NCI-H2029 treated with DMSO at 0.1 percent for 48 hours (cell line): Measurements from ENCODE around the gene CABLES2.
A peak's percentile ranks its signal among the peaks of the same experiment; 100 is the strongest.

Experiments
- DNase-seq: peaks from one replicate; lab custom pipeline; 2025; lab: John Stamatoyannopoulos, UW

CABLES2 gene

DNA sequence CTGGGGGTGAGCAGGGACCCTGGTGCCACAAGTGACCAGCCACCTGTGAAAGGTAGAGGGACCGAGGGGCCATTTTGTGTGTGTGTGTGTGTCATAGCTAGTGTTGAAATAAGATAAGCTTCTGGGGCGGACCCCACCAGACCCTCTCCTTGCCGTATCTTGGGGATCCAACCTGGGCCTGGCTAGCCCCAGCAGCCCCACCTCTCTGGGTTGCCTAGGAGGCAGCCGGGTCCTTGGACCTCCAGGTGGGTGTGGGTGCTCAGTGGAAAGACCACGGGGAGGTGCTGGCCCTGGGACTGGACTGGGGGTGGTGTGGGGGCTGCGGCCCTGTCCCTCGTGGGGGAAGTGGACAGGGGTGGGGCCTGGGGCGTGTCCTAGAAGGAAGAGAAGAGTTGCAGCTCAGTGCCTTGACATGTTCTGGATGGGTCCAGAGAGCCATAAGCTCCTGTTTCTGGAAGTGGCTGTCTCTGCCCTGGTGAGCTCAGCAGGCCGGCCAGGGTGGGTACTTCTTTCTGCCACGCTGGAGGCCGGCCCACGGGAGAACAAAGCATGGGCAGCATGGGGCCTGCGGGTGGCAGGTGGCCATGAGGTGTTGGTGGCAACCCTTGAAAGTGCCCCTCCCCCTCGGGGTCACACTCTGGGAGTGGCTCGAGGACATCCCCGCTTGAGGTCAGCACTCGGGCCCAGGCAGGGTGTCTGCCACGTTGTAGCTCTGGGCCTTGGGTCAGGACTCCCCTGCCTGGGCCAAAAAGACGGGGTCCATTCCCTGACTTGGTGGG, 11.8 kb upstream of the CABLES2 start:
- DNase-seq, result no peak

GRCh38 chr20:62417981-62418708, 11.1 kb upstream of the CABLES2 start:
- DNase-seq, result no peak

- no peak for DNase-seq
Measured at GRCh38 chr20:62416651-62417637, 9.9 kb upstream of the CABLES2 start.

- no peak for DNase-seq
Measured at GRCh38 chr20:62415354-62416111, 8.4 kb upstream of the CABLES2 start.

DNA sequence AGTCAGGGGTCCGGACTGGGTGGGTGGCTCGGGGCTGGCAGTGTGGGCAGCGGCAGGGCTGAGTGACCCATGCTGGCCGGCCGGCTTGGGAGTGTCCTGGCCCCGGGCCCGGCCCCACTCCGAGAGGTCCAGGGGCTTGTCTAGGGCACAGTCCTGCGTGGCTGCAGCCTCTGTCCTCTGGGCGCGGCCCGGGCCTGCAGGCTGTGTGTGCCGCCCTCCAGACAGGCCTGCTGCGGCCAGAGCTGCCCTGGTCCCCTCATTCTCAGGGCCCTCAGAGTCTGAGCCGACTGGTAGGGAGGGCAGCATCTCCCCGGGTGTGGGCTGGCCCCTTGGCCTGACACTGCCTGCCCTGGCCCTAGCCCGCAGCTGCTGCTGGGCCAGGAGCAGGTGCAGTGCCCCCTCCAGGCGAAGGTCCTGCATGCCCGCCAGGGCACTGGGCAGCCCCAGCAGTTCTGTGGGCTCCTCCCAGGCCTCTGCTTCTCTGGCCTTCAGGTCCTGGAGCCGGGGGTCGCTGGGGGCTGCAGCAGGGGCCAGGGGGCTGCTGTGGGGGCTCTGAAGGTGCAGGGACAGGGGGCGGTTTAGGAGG, 6.9 kb upstream of the CABLES2 start:
- no peak for DNase-seq

DNA sequence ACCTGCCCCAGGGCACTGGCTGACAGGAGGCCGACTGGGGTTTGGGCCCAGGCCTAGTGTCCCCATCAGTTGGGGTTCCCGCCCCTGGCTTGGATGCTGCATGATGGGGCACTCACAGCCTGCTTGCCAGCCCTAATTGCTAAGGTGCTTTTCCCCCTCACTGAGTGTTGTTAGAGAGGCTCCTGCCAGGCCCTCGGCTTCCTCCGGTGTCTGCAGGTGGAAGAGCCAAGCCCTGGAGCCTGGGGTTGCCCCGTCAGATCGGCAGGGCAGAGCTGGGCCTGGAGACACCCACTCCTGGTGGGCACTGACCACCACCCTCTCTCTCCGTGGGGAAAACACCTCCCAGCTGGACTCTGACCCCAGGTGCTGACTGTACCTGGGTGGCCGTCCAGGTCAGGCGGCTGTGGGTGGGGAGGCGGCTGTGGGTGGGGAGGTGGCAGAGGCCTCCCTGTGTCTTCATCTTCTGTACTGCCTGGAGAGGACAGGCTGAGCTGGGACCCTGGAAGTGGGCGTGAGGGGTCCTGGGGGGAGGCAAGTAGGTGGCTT, 6.0 kb upstream of the CABLES2 start:
- no peak for DNase-seq

DNA sequence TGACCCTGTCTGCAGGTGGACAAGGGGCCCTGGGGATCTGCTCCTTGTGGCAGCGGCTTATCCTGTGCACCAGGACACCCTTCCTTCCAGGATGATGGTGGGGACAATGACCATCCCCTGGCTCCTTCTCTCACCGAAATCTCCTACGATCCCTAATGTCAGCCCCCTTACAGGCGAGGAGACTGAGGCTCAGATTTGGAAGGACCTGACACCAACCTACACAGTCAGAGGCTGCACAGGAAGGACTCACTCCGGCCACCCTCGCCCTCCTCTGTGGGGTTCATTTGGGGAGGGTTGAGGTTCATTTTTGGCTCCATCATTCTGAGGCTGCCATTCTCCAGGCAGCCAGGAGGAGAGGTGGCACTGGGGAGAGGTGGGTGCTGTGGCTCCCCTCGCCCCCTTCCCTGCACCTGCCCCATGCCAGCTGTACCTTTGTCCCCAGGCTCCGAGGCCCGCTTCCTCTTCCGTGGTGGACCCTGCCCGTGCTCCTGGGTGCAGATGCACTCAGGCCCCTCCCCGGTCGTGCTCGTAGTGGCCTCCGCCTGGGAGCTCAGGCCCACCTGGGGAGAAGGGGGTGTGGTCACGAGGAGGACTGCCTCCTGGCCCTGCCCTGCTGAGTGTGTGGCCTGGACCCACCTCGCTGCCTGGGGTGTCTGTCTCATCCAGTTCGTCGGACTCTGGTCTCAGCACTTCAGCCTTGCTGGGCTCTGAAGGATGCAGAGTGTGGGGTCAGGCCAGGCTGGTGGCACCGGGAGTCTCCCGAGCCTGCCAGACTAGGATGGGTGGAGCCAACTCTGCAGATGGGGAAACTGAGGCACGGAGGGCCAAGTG, 5.3 kb upstream of the CABLES2 start:
- no peak for DNase-seq

DNA sequence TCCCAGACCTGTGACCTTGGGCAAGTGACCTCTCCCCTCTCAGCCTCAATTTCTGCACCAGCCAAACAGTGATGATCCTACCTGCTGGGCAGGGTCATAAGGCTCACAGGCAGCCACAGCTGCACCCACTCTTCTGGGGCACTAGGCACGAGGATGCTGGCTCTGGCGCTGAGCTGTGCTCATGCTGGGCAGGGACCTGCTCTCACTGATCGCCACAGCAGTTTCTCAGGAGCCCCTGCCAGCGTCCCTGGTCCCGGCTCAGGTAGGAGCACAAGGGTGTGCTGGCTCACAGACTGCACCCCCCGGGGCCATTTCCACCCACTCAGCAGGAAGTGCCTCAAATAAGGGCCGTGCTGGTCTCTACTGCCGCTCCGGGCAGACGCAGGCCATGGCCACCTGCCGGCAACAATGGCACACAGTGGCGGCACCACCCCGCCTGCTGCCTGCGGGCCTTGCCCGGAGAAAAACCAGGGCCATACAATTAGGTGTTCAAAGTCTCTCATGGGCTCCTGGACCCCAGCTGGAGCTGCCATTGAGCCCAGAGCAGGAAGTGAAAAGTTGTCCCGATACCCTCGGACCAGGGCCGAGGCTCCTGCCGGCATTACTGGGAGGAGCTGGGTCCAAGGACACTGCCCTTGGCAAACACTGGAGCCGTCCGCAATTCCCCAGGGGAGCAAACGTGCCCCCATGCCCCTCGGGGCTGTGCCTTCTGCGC, 4.6 kb upstream of the CABLES2 start:
- no peak for DNase-seq

GRCh38 chr20:62410746-62411478, 3.8 kb upstream of the CABLES2 start:
- DNase-seq, result no peak

DNA sequence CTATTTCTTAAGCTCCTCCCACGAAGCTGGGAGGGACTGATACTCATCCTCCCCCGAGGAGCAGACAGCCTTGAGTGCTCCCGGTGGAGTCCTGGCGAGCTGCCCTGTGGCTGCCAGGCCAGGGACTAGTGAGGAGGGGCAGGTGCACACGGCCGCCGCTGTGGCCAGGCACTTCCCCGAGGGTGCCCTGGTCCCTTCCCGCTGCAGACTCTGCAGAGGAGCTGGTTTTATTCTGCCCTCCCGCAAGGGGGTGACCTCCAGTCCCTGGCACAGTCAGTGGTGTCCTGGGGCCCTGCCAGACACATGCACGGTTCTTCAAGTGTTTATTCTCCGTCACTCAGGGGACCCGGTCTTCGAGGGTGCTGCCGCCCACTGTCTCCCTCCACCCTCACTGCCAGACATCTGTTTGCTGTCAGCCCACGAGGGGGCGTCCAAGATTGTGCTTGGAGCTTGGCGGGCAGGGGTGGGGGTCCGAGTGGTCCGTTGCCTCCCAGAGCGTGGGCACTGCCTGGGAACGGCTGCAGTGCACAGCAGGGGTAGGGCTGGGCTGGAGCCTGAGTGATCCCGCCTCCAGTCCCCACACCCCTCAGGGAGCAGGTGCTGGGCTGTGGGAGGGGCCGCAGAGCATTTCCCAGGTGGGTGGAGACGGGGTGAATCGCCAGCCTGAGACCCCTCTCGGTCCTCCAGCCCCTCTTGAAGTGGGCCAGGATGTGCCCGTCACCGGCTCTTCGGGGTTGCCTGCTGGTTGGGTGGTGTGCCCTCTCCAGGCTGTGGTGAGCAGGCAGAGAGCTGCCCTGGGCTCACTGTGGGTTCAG, 3.1 kb upstream of the CABLES2 start:
- peak; percentile 76 for DNase-seq

DNA sequence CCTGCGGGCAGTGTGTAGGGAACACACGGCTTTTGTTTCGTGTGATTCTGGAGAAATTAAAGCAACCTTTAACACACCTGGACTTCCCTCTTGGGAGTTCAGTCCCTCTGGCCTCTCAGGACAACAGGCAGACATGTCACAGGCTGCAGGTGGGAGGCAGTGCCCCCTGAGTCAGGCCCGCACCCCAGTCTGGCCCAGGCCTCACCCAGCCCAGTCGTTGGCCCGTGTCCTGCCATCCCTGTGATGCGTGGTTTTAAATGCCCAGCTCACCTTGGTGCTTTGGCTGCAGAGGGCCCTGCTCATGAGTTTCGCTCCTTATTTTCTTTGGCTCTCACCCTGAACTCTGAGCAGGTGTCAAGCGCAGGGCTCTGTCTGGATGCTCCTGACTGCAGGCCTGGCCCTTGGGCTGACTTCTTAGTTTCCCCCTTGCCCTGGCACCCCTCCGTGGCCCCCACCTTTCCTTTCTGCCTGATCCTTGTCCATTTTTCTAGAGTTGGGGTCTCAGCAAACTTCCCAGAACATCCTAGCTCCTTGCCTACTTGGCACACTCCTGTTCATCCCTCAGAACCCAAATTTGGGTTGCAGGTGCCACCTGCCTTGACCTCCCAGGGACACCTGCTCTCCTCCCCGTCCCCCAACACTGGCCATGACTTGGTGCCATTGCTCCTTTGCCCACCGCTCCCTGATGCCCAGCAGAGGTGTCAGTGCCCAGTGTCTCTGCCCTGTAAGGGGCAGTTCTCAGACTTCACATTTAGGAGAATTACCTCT, 2.2 kb upstream of the CABLES2 start:
- no peak for DNase-seq

DNA sequence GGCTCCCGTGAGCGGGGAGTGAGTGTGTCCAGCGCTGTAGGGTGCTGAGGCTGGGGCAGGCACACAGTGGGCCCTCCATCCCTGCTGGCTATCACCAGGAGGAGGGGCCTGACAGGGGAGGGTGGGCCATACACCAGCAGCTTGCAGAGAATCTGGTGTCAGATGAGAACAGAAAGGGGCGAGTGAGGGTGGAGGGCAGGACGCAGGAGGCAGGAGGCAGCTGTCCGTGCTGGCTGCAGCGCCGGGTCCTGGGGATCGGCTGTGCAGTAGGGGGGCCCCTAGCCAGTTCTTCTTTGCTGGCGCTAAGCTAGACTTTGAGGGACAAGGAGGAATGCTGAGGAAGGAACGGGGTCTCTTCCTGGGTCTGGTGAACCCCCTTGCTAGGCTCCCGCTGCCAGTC, 1.6 kb upstream of the CABLES2 start:
- DNase-seq, result no peak

DNA sequence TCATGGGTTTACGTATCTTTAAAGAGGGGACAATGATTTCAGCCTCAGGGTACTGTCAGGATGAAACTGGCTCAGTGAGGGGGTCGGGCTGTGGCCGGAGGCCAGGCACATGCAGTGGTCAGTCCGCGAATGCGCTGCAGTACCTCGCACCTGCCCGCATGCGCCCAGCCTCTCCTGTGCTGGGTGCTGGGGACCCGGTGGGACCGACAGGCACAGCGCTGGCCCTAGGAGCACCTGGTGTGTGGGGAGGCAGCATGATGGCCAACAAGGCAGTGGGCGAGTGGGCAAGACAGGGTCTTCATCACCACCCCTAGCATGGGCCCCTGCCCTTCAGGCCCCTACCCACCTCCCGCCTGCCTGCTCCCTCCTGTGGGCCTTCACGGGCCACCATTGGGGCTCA, 970 bp upstream of the CABLES2 start:
- DNase-seq, result no peak

DNA sequence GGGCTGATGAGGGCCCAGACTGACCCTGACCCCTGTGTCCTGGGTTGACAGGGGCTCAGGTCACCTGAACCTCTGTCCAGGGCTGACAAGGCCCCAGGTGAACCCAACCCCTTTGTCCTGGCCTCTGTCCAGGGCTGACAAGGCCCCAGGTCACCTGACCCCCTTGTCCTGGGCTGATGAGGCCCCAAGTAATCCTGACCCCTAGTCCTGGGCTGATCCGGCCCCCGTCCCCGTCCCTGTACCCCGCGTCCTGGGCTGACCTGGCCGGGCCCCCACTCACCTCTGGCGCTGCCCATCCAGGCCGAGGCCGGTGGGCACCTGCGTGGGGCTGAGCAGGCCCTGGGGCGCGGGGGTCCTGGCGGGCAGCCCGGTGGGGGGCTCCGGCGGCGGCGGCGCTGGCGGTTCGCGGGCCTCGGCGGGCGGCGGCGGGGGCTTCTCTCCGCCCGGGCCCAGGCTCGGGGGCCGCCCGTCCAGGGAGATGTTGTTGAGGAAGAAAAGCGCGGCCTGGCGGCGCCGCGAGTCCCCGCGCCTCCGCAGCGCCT, 379 bp downstream of the CABLES2 start:
- no peak for DNase-seq

- no peak for DNase-seq
Measured at GRCh38 chr20:62405981-62406513, 1.0 kb downstream of the CABLES2 start.
